Measurements from ENCODE around the gene RIPOR3.
"Not testable (repeated sequence)": the region's sequence is repeated elsewhere in the genome, so short reads cannot be mapped to it uniquely, and the experiment has no call there.

The RIPOR3 gene

GRCh38 chr20:50607850-50608749 is 83.2 kb downstream of the RIPOR3 start:
- DNase-seq (ENCODE audit: low spot score) = no peak

DNA sequence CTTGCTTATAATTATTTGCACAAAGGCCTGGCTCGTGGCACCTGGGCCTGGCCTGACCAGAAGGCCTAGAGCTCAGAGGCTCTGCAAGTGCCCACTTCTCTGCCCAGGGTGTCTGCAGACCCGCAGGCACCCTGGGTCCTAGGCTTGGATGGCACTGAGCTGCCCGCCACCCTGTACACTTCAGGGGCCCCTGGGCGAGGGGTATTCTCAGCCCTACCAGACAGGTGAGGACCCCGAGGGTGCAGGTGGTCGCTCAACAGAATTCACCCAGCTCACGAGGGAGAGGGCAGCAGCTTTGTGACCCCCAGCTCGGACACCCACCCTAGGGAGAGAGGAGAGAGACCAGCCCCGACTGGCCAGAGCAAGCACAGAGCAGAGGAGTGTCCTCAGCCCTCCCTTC is 83.9 kb downstream of the RIPOR3 start:
- DNase-seq (ENCODE audit: low spot score) = no peak

DNA sequence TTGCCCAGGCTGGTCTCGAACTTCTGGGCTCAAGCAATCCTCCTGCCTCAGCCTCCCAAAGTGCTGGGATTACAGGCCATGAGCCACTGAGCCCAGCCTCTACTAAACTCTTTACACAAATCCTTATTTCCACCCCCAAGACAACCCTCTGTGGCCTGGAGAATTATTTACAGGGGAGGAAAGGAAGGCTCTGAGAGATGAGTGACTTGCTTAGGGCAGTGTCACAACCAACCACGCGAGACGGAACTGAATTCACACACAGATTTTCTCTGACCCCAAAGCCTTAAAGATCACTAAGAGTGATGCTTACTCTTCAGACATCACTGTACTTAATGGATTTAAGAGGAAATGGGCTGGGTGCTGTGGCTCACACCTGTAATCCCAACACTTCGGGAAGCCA is 86.2 kb downstream of the RIPOR3 start:
- DNase-seq (ENCODE audit: low spot score) = no peak

DNA sequence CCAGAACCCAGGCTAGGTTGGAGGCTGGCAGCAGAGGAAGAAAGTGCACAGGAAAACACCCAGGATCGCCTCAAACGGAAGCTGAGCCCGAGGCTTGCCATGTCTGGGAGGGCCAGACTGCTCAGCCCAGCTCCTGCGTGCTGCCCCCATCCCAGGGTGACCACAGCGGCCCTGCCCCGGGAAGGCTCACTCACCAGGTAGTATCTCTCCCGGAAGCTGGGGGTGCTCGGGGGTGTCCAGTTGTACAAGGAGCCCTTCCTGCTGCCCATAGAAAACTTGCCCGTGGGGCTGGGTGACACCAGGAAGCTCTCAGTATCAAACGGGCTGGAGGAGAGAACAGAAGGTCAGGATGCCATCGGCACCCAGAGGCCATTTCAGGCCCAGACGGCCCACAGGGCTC is 86.9 kb downstream of the RIPOR3 start:
- DNase-seq (ENCODE audit: low spot score) = no peak

DNA sequence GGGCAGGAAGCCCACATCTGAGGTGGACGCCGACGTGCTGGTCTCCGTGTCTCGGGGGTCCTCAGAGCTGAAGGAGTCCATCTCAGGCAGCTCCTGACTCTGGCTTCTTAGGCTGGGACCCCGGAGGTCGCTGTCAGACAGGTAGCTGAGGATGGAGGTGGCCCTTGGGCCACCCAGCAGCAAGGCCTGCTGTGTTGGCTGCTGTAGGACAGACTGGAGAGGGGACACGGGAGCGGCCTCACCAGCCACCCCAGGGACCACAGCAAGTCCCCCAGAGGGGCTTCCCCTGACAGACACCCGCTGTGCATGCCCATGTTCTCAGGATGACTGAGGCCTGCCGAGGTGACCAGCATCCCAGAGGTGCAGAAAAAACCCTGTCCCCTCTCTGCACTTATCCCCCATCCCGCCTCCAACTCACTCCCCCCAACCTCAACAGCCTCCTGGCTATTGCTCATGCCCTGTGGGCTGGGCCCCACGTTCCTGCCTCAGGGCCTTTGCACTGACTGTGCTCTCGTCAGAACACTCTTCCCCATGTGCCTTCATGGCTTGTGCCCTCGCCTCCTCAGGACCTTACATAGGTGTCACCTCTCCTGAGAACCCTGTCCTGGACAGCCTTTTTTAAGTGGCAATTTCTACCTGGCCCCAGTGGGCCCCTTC is 88.8 kb downstream of the RIPOR3 start:
- no peak for DNase-seq (ENCODE audit: low spot score)

GRCh38 chr20:50601511-50602431 is 89.6 kb downstream of the RIPOR3 start:
- DNase-seq (ENCODE audit: low spot score) = no peak

DNA sequence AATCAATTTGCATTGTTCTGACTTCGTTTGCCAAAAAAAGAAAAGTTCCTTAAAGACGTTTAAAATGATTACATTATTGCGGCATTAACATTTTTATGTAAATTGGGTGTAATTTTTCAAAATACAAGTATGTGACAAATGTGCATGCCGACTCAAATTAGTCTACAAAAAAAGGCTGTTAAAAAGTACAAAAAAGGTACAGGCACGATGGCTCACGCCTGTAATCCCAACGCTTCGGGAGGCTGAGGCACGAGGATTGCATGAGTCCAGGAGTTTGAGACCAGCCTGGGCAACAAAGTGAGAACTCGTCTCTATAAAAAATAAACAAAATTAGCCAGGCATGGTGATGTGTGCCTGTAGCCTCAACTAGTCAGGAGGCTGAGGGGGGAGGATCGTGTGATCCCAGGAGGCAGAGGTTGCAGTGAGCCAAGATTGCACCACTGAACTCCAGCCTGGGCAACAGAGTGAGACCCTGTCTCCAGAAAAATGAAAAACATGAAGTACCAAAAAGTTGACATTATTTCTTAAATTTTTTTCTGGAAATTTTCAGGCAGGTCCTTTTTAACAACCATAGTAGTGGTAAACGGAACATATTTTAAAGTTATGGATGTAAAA is 91.0 kb downstream of the RIPOR3 start:
- DNase-seq (ENCODE audit: low spot score) = no peak

DNA sequence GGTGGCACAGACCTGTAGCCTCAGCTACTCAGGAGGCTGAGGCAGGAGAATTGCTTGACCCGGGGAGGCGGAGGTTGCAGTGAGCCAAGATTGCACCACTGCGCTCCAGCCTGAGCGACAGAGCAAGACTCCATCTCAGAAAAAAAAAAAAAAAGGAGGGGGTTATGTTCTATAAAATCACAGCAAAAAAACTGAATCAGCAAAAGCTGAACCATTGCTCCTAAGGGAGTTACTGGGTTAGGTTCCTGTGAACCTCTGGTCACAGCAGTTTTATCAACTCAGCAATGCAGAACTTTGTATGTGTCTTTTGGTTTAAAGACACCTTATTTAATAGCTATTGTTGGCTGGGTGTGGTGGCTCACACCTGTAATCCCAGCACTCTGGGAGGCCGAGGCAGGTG is 92.6 kb downstream of the RIPOR3 start:
- not testable (repeated sequence) for DNase-seq (ENCODE audit: low spot score)

- DNase-seq (ENCODE audit: low spot score) = no peak
Measured at GRCh38 chr20:50598074-50598473, 93.3 kb downstream of the RIPOR3 start.

GRCh38 chr20:50597406-50597969 is 93.9 kb downstream of the RIPOR3 start:
- no peak for DNase-seq (ENCODE audit: low spot score)

- DNase-seq (ENCODE audit: low spot score) = no peak
Measured at GRCh38 chr20:50596694-50597021, 94.7 kb downstream of the RIPOR3 start.

DNA sequence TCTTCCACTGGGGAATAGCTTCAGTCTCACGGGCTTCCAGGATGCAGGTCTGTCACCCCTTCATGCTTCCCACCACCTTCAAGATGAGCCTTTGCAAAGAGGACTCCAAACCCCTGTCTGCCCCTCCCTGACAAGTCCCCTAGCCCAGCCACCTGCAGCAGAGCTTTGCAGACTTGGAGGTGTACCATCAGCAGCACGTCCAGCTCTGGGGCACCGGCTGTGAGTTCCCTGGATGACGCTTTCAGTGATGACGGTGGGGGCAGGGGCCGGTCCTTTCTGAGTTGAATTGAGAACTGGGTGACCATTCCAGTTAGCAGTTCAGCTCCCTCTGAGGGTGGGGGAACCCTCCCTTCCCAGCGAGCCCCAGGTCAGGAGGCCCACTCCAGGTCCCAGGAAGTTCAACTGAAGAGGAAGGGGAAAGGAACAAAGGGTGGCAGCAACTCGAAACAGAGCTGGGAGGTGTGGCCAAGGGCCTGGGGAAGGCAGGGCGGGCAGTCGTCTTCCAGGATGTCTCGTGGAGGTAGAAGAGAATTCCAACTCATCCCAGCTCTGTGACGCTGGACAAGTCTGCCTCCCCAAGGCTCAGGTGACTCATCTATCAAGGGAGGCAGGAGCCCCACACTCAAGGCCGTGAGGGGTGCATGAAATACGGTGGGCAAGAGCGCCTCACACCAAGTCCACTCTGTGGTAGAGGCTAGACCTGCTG is 95.2 kb downstream of the RIPOR3 start:
- DNase-seq (ENCODE audit: low spot score) = no peak

DNA sequence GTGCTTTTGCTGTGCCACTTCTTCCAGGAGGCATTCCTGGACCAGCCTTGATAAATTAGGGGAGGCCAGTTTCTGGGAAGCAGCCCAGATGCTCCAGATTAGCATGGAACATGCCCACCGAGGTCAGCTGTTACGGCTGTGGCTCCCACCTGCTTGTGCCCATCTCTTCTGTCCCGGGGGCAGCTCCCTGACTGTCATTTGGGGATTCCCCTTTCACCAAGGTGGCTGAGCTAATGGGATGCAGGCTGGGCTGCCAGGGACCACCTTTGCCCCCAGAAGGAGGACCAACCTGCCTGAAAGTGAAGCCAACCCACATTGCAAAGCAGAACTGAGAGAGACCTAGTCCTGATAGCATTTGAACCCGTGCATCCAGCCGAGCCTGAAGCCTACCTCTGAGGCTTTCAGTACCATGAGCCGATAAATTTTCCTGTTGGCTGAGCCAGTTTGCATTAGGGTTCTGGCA is 95.9 kb downstream of the RIPOR3 start:
- no peak for DNase-seq (ENCODE audit: low spot score)

DNA sequence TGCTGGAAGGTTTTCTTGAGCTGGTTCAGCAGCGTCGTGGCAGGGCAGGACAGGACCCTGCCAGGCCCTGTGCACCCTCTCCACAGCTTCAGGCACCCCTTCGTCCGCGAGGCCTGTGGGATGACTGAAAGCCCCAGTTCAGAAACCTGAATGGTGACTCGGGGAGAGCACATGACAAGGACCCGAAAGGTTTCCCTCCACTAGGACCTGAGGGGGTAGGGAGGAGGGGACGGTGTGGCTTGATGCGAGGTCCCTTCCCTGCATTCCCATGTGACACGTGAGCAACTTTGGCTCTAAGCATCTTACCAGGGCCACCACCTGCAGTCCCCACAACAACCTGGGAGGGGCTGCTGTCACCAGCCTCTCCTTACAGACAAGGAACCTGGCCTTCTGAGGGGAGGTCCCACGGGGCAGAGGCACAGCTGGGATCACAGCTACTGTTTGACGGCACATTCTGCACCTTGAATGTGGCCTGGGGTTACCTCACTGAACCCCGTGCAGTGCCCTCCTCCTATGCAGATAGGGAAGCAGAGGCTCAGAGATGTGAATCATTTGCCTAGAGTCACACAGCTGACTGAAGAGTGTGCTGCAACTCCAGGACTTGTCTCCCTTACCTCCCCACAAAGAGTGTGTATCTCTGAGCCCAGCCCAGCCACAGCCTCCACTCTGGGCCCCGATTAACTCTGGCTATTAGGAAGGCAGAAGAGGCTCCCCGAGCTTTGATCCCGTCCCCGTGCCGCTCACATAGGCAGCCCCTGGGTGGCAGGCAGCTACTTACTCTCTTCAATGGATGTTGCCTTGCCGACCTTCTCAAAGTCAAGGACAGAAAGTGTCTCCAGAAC is 96.5 kb downstream of the RIPOR3 start:
- DNase-seq (ENCODE audit: low spot score) = no peak

- no peak for DNase-seq (ENCODE audit: low spot score)
Measured at GRCh38 chr20:50594231-50594590, 97.1 kb downstream of the RIPOR3 start.

DNA sequence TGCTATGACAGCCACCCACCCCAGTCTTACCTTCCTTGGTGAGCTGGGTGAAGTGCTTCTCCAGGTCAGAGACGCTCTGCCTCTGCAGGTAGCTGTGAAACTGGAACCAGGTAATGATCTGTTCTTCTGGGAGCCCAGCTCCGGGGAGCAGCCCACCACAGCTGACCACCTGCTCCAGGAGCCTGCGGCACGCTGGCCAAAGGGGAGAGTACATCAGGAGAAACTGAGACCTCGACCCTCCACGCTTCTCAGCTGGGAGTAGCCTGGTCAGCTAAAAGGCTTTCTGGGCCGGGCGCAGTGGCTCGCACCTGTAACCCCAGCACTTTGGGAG is 98.4 kb downstream of the RIPOR3 start:
- DNase-seq (ENCODE audit: low spot score) = no peak

GRCh38 chr20:50592282-50593004 is 98.9 kb downstream of the RIPOR3 start:
- no peak for DNase-seq (ENCODE audit: low spot score)

DNA sequence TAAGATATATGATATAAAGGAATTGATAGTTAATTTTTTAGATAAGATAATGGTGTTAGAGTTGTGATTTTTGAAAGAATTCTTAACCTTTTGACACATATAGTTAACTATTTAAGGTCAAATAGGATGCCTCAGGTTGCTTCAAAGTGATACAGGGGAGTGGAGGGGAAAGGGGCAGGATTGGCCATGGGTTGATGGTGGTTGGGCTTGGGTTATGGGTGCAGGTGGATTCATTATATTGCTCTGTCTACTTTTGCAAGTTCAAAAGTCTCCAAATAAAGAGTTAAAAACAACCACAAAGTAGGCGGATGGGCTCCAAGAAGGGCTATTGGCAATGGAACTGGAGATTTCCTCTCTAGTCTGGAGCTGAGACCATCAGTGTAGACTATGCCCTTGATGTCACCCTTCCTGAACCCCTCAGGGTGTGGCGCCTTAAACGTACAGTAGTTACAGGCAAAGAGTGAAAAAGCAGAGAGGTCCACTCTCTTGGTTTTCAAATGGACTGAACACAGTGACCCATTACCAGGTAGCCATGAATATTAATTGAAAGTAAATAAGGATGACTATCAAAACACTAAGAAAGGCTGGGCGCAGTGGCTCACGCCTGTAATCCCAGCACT is 100.0 kb downstream of the RIPOR3 start:
- DNase-seq (ENCODE audit: low spot score) = no peak

DNA sequence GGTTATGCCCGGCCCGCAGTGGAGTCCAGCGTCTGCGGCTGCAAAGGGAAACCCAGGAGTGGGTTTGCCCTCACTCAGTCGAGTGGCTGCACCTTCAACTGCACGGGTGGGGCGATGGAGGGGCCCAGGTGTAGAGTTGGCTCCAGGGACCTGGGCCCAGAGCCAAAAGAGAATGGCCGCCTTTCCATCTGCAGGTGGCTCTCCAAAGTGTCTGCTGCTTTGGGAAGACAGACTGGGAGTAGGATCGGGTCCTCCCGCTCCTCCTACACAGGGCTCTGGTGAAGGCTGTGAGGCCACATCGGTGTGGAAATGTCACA is 101.0 kb downstream of the RIPOR3 start:
- DNase-seq (ENCODE audit: low spot score) = no peak
